H1 (cell line): ENCODE data around the gene GPR42. TPM values are rescaled to one million over a fixed set of nuclear protein-coding genes. Genes with fewer than 3 reads are reported as not detected.

Experiments
- CTCF ChIA-PET: fragments of 300-600 bp; sonication (Branson Sonifier 250); formaldehyde crosslinking; loops from one replicate; lab custom pipeline; 2021; ENCODE audit not compliant: partially characterized antibody; lab: Charles Lee
- POLR2A ChIA-PET: fragments of 300-600 bp; sonication (Branson Sonifier 250); formaldehyde crosslinking; loops from one replicate; lab custom pipeline; 2021; ENCODE audit warnings: inconsistent platforms; ENCODE audit not compliant: partially characterized antibody; lab: Charles Lee
- DNase-seq, 2 experiments: peaks; one replicate each; pipeline versions ENCODE4 v3.0.0 to v3.0.0-alpha.2; 2010 to 2022; ENCODE audit warnings: low spot score in 2 of 2, low read depth in 1 of 2, mixed read lengths in 1 of 2
- FAIRE-seq: peaks from 2 replicates; lab custom pipeline; 2011; peaks lifted over from hg19 to GRCh38; lab: Jason Lieb, UNC
- H2AFZ ChIP-seq: 2 replicates; pipeline ENCODE4 v1.8.1; 2012; ENCODE audit warnings: low read length, inconsistent platforms
- H2AK5ac ChIP-seq: 2 replicates; pipeline ENCODE4 v1.6.1; 2013; ENCODE audit warnings: low read depth, low read length
- H2BK120ac ChIP-seq: replicated peaks from 2 replicates; pipeline ENCODE3; 2013; ENCODE audit warnings: low read depth, low read length, inconsistent platforms
- H2BK12ac ChIP-seq: 2 replicates; pipeline ENCODE4 v1.6.1; 2013; ENCODE audit warnings: low read depth, low read length
- H2BK15ac ChIP-seq: 2 replicates; pipeline ENCODE4 v1.6.1; 2013; ENCODE audit warnings: low read length
- H2BK20ac ChIP-seq: 2 replicates; pipeline ENCODE4 v1.6.1; 2013; ENCODE audit warnings: low read length
- H2BK5ac ChIP-seq: 2 replicates; pipeline ENCODE4 v1.6.1; 2013; ENCODE audit warnings: low read depth, low read length
- H3K14ac ChIP-seq: 2 replicates; pipeline ENCODE4 v1.6.1; 2013; ENCODE audit warnings: inconsistent platforms; ENCODE audit not compliant: insufficient read length
- H3K18ac ChIP-seq: 2 replicates; pipeline ENCODE4 v1.6.1; 2013; ENCODE audit warnings: low read length; ENCODE audit errors: extremely low read depth
- H3K23ac ChIP-seq: 2 replicates; pipeline ENCODE4 v1.6.1; 2013; ENCODE audit warnings: inconsistent platforms; ENCODE audit not compliant: insufficient read length
- H3K23me2 ChIP-seq: 2 replicates; pipeline ENCODE4 v1.6.1; 2013; ENCODE audit warnings: low read depth, low read length
- H3K27ac ChIP-seq: 2 replicates; pipeline ENCODE4 v1.6.1; 2011; ENCODE audit warnings: low read depth, low read length, inconsistent platforms
- H3K27me3 ChIP-seq, 4 experiments: replicated peaks in 1 of 4; 1 replicate in 1 of 4; 2 replicates in 3 of 4; pipeline versions ENCODE4 v1.6.1 to v1.8.1; 2011 to 2013; ENCODE audit warnings: low read length in 3 of 4, mild to moderate bottlenecking in 3 of 4, inconsistent platforms in 2 of 4, mixed read lengths in 2 of 4, moderate library complexity in 1 of 4; ENCODE audit not compliant: control insufficient read depth in 3 of 4, insufficient read depth in 3 of 4; ENCODE audit errors: extremely low read depth in 1 of 4
- H3K36me3 ChIP-seq, 4 experiments: 2 replicates each; pipeline versions ENCODE4 v1.6.1 to v1.8.1; 2011 to 2013; ENCODE audit warnings: mild to moderate bottlenecking in 4 of 4, low read length in 3 of 4, moderate library complexity in 2 of 4, control low read depth in 1 of 4, inconsistent platforms in 1 of 4; ENCODE audit not compliant: insufficient read depth in 4 of 4, control insufficient read depth in 2 of 4
- H3K4ac ChIP-seq: replicated peaks from 2 replicates; pipeline ENCODE3; 2013; ENCODE audit warnings: low read length, low read depth, mixed read lengths, inconsistent platforms; ENCODE audit not compliant: insufficient read length
- H3K4me1 ChIP-seq, 4 experiments: replicated peaks in 1 of 4; 1 replicate in 1 of 4; 2 replicates in 3 of 4; pipeline versions ENCODE4 v1.6.1 to v1.8.1; 2011 to 2013; ENCODE audit warnings: low read length in 3 of 4, inconsistent platforms in 2 of 4, mixed read lengths in 1 of 4; ENCODE audit not compliant: insufficient read depth in 4 of 4, control insufficient read depth in 3 of 4
- H3K4me2 ChIP-seq, 2 experiments: 2 replicates each; pipeline versions ENCODE4 v1.6.1 to v1.8.1; 2011 to 2013; ENCODE audit warnings: low read depth in 2 of 2, low read length in 2 of 2, control low read depth in 1 of 2, inconsistent platforms in 1 of 2, mild to moderate bottlenecking in 1 of 2; ENCODE audit not compliant: insufficient read depth in 1 of 2
- H3K4me3 ChIP-seq, 4 experiments: fragments of 200-600, 300-600 bp in 1 of 4; sonication (generic), shearing (Covaris generic), sonication (Bioruptor Twin) in 1 of 4; 2 replicates each; pipeline versions ENCODE4 v1.5.1 to v1.8.1; 2011 to 2016; ENCODE audit warnings: low read length in 4 of 4, low read depth in 3 of 4, control low read depth in 2 of 4, inconsistent platforms in 2 of 4, mild to moderate bottlenecking in 2 of 4, mixed read lengths in 1 of 4, moderate library complexity in 1 of 4; ENCODE audit not compliant: insufficient read depth in 2 of 4; ENCODE audit errors: extremely low read depth in 1 of 4
- H3K56ac ChIP-seq: replicated peaks from 2 replicates; pipeline ENCODE3; 2013; ENCODE audit warnings: low read depth, mild to moderate bottlenecking, mixed read lengths, low read length, inconsistent platforms; ENCODE audit not compliant: insufficient read length
- H3K79me1 ChIP-seq: 2 replicates; pipeline ENCODE4 v1.6.1; 2013; ENCODE audit warnings: low read depth, low read length, control low read depth
- H3K79me2 ChIP-seq, 2 experiments: 2 replicates each; pipeline versions ENCODE4 v1.6.1 to v1.8.1; 2012 to 2013; ENCODE audit warnings: low read length in 2 of 2, mild to moderate bottlenecking in 2 of 2, inconsistent platforms in 1 of 2; ENCODE audit not compliant: insufficient read depth in 2 of 2, control insufficient read depth in 1 of 2
- H3K9ac ChIP-seq, 4 experiments: replicated peaks in 1 of 4; 1 replicate in 1 of 4; 2 replicates in 3 of 4; pipeline versions ENCODE4 v1.6.1 to v1.8.1; 2011 to 2013; ENCODE audit warnings: low read depth in 3 of 4, low read length in 3 of 4, control low read depth in 2 of 4, mild to moderate bottlenecking in 2 of 4, moderate library complexity in 2 of 4, inconsistent platforms in 1 of 4; ENCODE audit errors: extremely low read depth in 1 of 4
- H3K9me3 ChIP-seq, 2 experiments: 2 replicates each; pipeline versions ENCODE4 v1.6.1 to v1.8.1; 2012 to 2013; ENCODE audit warnings: mild to moderate bottlenecking in 2 of 2, moderate library complexity in 2 of 2, control low read depth in 1 of 2, inconsistent platforms in 1 of 2, low read depth in 1 of 2, low read length in 1 of 2, mixed read lengths in 1 of 2; ENCODE audit not compliant: insufficient read depth in 2 of 2
- H4K20me1 ChIP-seq, 2 experiments: replicated peaks in 1 of 2; 2 replicates each; pipeline versions ENCODE3 to v1.8.1; 2011 to 2013; ENCODE audit warnings: inconsistent platforms in 2 of 2, low read length in 2 of 2, mild to moderate bottlenecking in 1 of 2; ENCODE audit not compliant: insufficient read depth in 2 of 2, control insufficient read depth in 1 of 2
- H4K5ac ChIP-seq: 2 replicates; pipeline ENCODE4 v1.6.1; 2013; ENCODE audit warnings: low read length, low read depth, mixed read lengths, inconsistent platforms; ENCODE audit not compliant: insufficient read length
- H4K8ac ChIP-seq: 2 replicates; pipeline ENCODE4 v1.8.0; 2013; ENCODE audit warnings: mild to moderate bottlenecking, moderate library complexity, low read length, inconsistent platforms; ENCODE audit not compliant: insufficient read depth; ENCODE audit errors: extremely low read depth
- H4K91ac ChIP-seq: replicated peaks from 2 replicates; pipeline ENCODE3; 2013; ENCODE audit warnings: low read length, mixed read lengths, inconsistent platforms; ENCODE audit not compliant: insufficient read length
- BCL11A ChIP-seq, 2 experiments: IDR thresholded peaks; one replicate each; pipeline ENCODE4 v1.6.1; 2011; ENCODE audit warnings: low read depth in 2 of 2, low read length in 2 of 2, mild to moderate bottlenecking in 2 of 2
- CEBPB ChIP-seq: IDR thresholded peaks from 2 replicates; pipeline ENCODE4 v1.6.1; 2012; ENCODE audit warnings: low read depth, low read length
- GTF2F1 ChIP-seq: IDR thresholded peaks from 2 replicates; pipeline ENCODE4 v1.6.1; 2012; ENCODE audit warnings: low read depth, low read length, improper control_type of control experiment, borderline replicate concordance
- SAP30 ChIP-seq: fragments of 300-600 bp; sonication (generic); IDR thresholded peaks from 2 replicates; pipeline ENCODE4 v1.7.1; 2012; ENCODE audit warnings: low read length, moderate library complexity, mild to moderate bottlenecking, inconsistent platforms; ENCODE audit not compliant: insufficient read depth, insufficient replicate concordance
- SIN3A ChIP-seq, 2 experiments: IDR thresholded peaks in 1 of 2; conservative IDR thresholded peaks in 1 of 2; 2 replicates each; pipeline ENCODE4 v1.6.1; 2011 to 2012; ENCODE audit warnings: low read length in 2 of 2, improper control_type of control experiment in 1 of 2, low read depth in 1 of 2, mild to moderate bottlenecking in 1 of 2
- SP2 ChIP-seq: IDR thresholded peaks from 2 replicates; pipeline ENCODE4 v1.6.1; 2012; ENCODE audit warnings: mild to moderate bottlenecking, low read length, inconsistent platforms
- WGBS, 2 experiments: shearing (Covaris generic) in 1 of 2; methylation state at CpG; one replicate each; pipeline versions ENCODE4 v1.1.6 to v1.1.7; 2013 to 2015; ENCODE audit warnings: low lambda C conversion rate in 2 of 2, mixed read lengths in 2 of 2, inconsistent platforms in 1 of 2, low coverage in 1 of 2, missing lambda C conversion rate in 1 of 2; ENCODE audit not compliant: insufficient replicate concordance in 2 of 2, insufficient coverage in 1 of 2, insufficient read length in 1 of 2; ENCODE audit errors: extremely low coverage in 1 of 2, missing lambda C conversion rate in 1 of 2; 5-methylcytosine and 5-hydroxymethylcytosine counted together
- polyA plus RNA-seq, 7 experiments: library from polyadenylated mRNA; depleted of rRNA in 3 of 7; stranded (reverse) in 5 of 7; unstranded in 2 of 7; fragments of >200 nt in 5 of 7; fragments of 200-250 nt in 2 of 7; gene quantifications; 1 replicate in 5 of 7; 2 replicates in 1 of 7; 4 replicates in 1 of 7; pipeline versions ENCODE4 v1.2.1 to v1.2.3, GENCODE V29; 2011 to 2013; ENCODE audit warnings: missing spikeins in 2 of 7, mixed read lengths in 2 of 7
- total RNA-seq: library from RNA; stranded (reverse); fragmentation: NEBNext Ultra II Directional; extraction: Animal tissue kit (Norgen Biotek cat#: 25700); gene quantifications from 2 replicates; pipeline ENCODE4 v1.2.1, GENCODE V29; 2021
- TF ChIP-seq, protein P1 (sequence below): IDR thresholded peaks from 2 replicates; pipeline ENCODE4 v1.6.1; 2012; ENCODE audit warnings: low read length, inconsistent platforms

Gene GPR42
- total and polyA plus RNA-seq, 2 of the 8 experiments (the other 6 are each of a cell fraction or from before 2014, with no cell fraction given): not detected

DNA sequence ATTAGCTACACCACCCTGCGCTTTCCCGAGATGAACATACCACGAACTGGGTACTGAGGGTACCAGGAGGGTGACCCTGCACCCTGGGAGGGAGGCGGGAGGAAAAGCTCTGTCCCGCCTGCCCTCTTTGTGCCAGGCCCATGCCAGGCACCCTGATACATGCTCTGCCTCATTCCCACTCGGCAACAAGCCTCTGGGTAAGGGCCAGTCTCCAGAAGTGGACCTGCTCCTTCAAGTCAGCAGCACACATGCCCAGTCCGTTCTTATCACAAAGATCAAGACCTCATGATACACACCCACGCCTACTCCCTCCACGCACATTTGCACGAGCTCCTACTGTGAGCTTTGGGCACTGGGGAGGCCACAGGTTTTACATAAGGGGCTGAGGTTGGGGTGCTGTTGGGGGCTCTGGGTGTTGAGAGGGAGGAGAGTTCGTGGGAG is 25.2 kb upstream of the GPR42 start:
- DNase-seq (peak in 1 of 2 experiments; percentile 24), FAIRE-seq (no peak)
- Histone ChIP-seq H3K79me2 (no peaks in the 10 kb centered on the region), H2BK120ac (no peak overlapping the region), H3K23me2 (no peaks in the 10 kb centered on the region; the same call in 1 of the 2 replicates), H3K9ac (no peak overlapping the region), H3K14ac (no peak overlapping the region), H2AK5ac (no peak overlapping the region), H3K9me3 (no peaks in the 10 kb centered on the region), H3K4me3 (no peak overlapping the region), H3K27me3 (no peaks in the 10 kb centered on the region), H4K91ac (no peak overlapping the region), H3K4me1 (peaks cover 0 to 2% (median 0%) of the 10 kb centered on the region in 4 experiments; a peak in 1 of 7 replicates), H2AFZ (no peak overlapping the region), H2BK5ac (no peak overlapping the region), H4K20me1 (no peaks in the 10 kb centered on the region), H2BK15ac (no peak overlapping the region), H3K23ac (no peak overlapping the region), H3K56ac (no peak overlapping the region), H4K8ac (no peak overlapping the region; the same call in 1 of the 2 replicates), H3K27ac (no peak overlapping the region), H2BK12ac (no peak overlapping the region), H3K18ac (no peak overlapping the region), H3K4ac (no peak overlapping the region), H3K4me2 (no peak overlapping the region), H4K5ac (no peak overlapping the region), H3K79me1 (no peaks in the 10 kb centered on the region), H2BK20ac (no peak overlapping the region), H3K36me3 (no peaks in the 10 kb centered on the region)
- 81% methylated on average over 11 of the region's 11 CpGs; no CpG with 5 or more reads in 1 of the 2 experiments for WGBS, 2 experiments
- ChIA-PET POLR2A (interaction anchor here (1.4 kb wide), 1 partner anchor 79 kb away, joined by 3 read pairs; no protein-coding TSS in a partner anchor), CTCF (interaction anchor here (1.0 to 2.0 kb wide), 4 partner anchors 10 to 165 kb away, joined by 3 to 5 read pairs (median 4); no protein-coding TSS in a partner anchor)
- TF ChIP-seq GTF2F1 (no peak), CEBPB (no peak), BCL11A (IDR thresholded peaks at IDR 0.05; ENCODE audit: low read depth in 2 of 2, low read length in 2 of 2) (no peak), SP2 (no peak), SIN3A (conservative IDR thresholded peaks at IDR 0.05 in 1 of 2, IDR thresholded peaks at IDR 0.05 in 1 of 2; ENCODE audit: low read depth in 1 of 2, low read length in 2 of 2) (no peak), SAP30 (no peak)
- TF ChIP-seq, protein P1, sequence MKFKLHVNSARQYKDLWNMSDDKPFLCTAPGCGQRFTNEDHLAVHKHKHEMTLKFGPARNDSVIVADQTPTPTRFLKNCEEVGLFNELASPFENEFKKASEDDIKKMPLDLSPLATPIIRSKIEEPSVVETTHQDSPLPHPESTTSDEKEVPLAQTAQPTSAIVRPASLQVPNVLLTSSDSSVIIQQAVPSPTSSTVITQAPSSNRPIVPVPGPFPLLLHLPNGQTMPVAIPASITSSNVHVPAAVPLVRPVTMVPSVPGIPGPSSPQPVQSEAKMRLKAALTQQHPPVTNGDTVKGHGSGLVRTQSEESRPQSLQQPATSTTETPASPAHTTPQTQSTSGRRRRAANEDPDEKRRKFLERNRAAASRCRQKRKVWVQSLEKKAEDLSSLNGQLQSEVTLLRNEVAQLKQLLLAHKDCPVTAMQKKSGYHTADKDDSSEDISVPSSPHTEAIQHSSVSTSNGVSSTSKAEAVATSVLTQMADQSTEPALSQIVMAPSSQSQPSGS: no peak
